8988T (cell line): ENCODE results near the gene PKIB.
"Not testable (repeated sequence)": the region's sequence is repeated elsewhere in the genome, so short reads cannot be mapped to it uniquely, and the experiment has no call there.

Experiments used
- DNase-seq: peaks from one replicate; pipeline ENCODE4 v3.0.0; 2011

The PKIB gene

GRCh38 chr6:122621638-122622037 is 11.4 kb downstream of the PKIB start:
- no peak for DNase-seq

- no peak for DNase-seq
Observed at GRCh38 chr6:122622479-122622878, 12.3 kb downstream of the PKIB start.

- DNase-seq: no peak
Observed at GRCh38 chr6:122623279-122623678, 13.1 kb downstream of the PKIB start.

- no peak for DNase-seq
Observed at GRCh38 chr6:122624853-122625252, 14.6 kb downstream of the PKIB start.

- DNase-seq: no peak
Observed at GRCh38 chr6:122628714-122629113, 18.5 kb downstream of the PKIB start.

GRCh38 chr6:122631571-122632249 is 21.5 kb downstream of the PKIB start:
- DNase-seq: no peak

- DNase-seq: no peak
Observed at GRCh38 chr6:122640366-122640765, 30.2 kb downstream of the PKIB start.

- no peak for DNase-seq
Observed at GRCh38 chr6:122641819-122642218, 31.6 kb downstream of the PKIB start.

GRCh38 chr6:122642604-122643003 is 32.4 kb downstream of the PKIB start:
- not testable (repeated sequence) for DNase-seq

- DNase-seq: no peak
Observed at GRCh38 chr6:122645256-122645655, 35.1 kb downstream of the PKIB start.

GRCh38 chr6:122647765-122648164 is 37.6 kb downstream of the PKIB start:
- no peak for DNase-seq

- no peak for DNase-seq
Observed at GRCh38 chr6:122648726-122649125, 38.5 kb downstream of the PKIB start.

- DNase-seq: no peak
Observed at GRCh38 chr6:122649701-122650100, 39.5 kb downstream of the PKIB start.

GRCh38 chr6:122650403-122650802 is 40.2 kb downstream of the PKIB start:
- no peak for DNase-seq

- DNase-seq: no peak
Observed at GRCh38 chr6:122651031-122651430, 40.8 kb downstream of the PKIB start.

- DNase-seq: no peak
Observed at GRCh38 chr6:122651604-122652003, 41.4 kb downstream of the PKIB start.

GRCh38 chr6:122652431-122652830 is 42.2 kb downstream of the PKIB start:
- no peak for DNase-seq

- DNase-seq: no peak
Observed at GRCh38 chr6:122653094-122653493, 42.9 kb downstream of the PKIB start.

GRCh38 chr6:122654012-122654411 is 43.8 kb downstream of the PKIB start:
- no peak for DNase-seq

GRCh38 chr6:122657601-122658000 is 47.4 kb downstream of the PKIB start:
- DNase-seq: no peak

GRCh38 chr6:122660296-122660695 is 50.1 kb downstream of the PKIB start:
- no peak for DNase-seq

- no peak for DNase-seq
Observed at GRCh38 chr6:122663981-122664380, 53.8 kb downstream of the PKIB start.

- no peak for DNase-seq
Observed at GRCh38 chr6:122665929-122666328, 55.7 kb downstream of the PKIB start.

- no peak for DNase-seq
Observed at GRCh38 chr6:122666418-122666817, 56.2 kb downstream of the PKIB start.

- no peak for DNase-seq
Observed at GRCh38 chr6:122669418-122669817, 59.2 kb downstream of the PKIB start.
